ENCODE results near the gene GAS6. TPM values are rescaled to one million over a fixed set of nuclear protein-coding genes. Genes with fewer than 3 reads are reported as not detected.
"Not testable (repeated sequence)": the region's sequence is repeated elsewhere in the genome, so short reads cannot be mapped to it uniquely, and the experiment has no call there.

Gene GAS6
- polyA plus RNA-seq (2013, experiment 1 of 2; ENCODE audit: insufficient read length), result 66.6 TPM
- 58.8 TPM for polyA plus RNA-seq (2013, experiment 2 of 2; ENCODE audit: insufficient read length)

DNA sequence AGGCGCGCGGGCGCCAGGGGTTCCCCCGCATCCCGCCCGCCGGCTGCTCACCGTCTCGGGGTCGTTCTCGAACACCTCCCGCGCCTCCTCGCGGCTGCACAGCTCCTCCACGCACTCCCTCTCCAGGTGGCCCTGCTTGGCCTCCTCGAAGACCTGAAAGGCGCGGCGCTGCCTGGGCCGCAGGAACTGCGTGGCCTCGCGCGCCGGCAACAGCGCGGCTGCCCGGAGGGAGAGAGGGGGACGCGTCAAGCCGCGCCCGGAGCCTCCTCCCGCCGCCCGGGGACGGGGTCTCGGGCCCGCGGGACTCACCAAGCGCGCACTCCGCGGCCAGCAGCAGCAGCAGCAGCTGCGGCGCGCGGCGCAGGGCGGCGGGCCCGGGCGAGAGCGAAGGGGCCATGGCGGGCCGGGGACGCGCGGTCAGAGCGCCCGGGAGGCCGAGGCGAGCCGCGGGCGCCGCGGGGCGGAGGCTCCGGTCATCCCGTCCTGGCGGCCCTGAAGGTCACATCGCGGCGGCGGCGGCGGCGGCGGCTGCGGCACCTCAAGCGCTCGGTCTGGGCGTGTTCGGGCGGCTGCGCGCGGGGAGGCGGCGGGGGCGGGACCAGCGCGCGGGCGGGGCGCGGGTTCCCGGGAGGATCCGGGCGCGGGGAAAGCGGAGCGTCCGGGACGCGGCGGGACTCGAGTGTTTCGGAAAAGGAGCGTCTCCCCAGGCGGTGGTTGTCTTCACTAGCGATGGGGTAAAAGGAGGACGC lies at the start of gene GAS6:
Gene GAS6 (minus strand): TSS at position 553 of the 749 bp plus-strand sequence. CDS start 156 bp downstream, at position 397.
- DNase-seq, result peak; percentile 31

DNA sequence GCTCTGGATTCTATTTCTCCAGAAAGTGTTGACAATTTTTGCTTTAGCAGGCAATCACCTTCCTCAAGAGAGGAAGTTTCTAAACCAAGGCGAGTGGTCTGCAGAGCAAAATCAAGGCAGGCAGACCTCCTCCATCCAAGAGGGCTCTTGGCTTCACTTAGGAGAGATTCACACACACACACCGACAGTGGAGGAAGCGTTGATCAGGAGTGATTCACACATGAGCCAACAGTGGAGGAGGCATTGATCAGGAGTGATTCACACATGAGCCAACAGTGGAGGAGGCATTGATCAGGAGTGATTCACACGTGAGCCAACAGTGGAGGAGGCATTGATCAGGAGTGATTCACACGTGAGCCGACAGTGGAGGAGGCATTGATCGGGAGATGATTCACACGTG lies 49.5 kb upstream of the GAS6 start:
- DNase-seq, result not testable (repeated sequence)

DNA sequence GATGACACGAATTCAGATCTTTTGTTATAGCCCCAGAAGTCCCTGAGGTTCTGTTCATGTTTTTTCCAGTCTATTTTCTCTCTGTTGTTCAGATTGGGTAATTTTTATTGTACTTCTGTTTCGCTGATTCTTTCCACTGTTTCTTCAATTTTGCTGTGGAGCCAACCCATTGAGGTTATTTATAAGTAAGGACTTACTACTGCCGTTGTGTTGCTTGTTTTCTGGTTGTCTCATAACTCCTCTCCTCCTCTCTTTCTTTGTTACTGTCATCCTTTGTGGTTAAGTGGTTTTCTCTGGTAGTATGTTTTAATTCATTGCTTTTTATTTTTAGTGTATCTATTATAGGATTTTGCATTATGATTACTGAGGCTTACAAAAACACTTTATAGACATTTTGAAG lies 48.7 kb upstream of the GAS6 start:
- DNase-seq, result no peak

DNA sequence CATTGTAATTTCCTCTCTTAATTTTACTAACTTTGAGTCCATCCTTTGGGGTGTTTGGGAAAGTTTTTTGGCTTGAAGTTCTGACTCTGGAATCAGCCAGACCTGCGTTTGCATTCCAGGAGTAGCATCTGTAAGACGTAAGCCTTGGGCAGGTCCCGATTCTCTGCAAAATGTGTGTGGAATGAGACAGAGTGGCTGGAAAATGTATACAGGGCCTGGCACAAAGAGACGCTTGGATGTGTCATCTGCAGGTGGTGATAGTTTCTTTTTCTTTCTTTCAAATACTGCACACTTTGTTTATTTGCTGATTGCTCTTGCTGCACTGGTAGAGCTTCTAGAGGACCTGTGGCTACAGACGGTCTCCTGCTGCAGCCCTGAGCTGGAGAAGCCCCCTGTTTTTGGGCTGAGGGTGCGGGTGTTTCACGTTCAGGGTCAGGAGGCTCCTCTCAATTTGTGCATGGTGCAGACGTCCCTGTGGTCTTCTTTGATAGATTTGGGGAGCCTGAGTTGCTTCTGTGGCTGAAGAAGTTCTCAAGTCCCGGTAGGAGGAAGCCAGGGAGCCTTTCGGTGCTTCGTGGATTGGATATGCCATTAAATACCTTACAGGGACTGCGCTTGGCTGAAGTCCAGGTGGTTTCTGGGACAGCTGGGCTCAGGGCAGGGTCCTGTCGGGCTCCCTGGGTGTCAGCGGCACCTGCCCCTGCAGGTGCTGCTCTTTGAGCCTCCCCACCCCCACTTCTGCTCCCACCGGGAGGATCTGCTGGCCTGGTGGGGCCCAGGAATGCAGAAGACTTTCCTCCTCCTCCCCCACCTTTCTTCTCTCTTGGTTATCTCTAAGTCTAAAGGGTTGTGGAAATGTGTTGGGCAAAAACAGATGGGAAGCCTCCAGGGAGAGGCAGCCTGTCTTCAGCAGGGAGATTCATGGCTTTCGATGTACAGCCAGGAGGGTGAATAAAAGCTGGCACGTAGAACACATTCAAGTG lies 44.0 kb upstream of the GAS6 start:
- peak; percentile 60 for DNase-seq

DNA sequence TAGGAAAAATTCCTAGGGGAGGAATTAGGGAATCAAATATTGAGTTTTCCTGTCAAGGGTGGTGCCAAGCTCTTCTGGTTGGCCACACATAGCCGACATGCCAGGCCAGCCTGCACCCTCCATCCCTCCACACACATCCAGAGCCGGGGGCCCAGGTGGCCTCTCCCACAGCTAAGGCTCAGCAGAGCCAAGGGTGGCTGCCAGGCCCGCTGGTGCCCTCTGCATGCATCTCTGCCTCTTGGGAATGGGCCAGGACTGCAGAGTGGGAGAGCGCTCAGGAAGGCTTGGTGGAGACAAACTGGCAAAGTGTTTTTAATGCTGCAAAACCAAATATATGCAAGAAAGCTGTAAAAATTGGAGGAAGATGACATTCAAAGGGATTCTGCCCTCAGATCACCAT lies 42.7 kb upstream of the GAS6 start:
- no peak for DNase-seq

DNA sequence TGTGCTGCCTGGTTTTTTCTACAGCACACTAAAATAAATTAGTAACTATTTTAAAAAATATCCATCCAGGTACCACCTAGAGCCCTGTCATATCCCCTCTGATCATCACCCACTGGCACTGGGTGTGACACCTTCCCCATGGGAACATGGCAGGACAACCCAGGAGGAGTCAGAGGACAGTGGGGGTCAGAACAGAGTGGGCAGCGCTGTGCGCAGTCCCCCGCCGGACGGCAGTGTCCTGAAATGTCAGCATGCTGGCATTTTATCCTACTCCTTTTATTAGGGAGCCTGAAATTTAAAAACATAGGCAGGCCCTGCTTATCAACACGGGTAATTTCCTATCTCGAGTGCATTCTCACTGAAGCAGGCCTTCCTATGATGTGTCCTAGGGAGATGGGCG lies 42.1 kb upstream of the GAS6 start:
- no peak for DNase-seq

DNA sequence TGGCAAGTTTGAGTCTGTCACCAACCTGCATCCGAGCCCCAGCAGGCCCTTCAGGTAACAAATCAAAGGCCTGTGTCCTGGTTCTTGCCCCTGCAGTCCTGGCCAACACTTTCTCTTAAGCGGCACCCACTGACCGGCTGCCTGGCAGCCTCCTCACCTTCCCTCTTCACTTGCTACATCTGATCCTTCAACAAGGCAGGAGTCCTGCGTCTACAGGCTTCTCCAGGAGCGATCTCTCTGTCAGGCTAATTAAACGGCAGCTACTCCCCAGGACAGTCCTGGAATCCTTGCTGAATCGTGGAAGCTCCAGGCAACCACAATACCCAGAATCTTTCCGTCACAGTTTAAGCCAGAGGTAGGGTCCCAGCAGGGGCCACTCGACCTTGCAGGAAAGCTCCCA lies 41.1 kb upstream of the GAS6 start:
- no peak for DNase-seq

DNA sequence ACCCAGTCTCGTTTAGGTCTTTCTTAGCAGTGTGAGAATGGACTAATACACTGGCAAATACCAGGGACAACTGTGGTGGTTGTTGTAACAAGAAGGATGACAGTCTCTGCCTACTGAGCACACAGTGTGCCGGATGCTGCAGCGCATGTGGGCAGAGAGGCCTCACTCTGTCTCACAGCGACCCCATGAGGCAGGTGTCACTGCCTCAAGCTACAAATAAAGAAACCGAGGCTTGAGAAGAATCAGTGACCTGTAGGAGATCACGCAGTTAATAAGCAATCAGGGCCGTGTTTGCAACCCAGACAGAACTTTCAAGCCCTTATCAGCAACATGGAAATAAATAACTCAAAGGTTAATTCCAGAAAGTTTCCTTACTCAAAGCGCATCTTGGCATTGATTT lies 40.5 kb upstream of the GAS6 start:
- peak; percentile 57 for DNase-seq

DNA sequence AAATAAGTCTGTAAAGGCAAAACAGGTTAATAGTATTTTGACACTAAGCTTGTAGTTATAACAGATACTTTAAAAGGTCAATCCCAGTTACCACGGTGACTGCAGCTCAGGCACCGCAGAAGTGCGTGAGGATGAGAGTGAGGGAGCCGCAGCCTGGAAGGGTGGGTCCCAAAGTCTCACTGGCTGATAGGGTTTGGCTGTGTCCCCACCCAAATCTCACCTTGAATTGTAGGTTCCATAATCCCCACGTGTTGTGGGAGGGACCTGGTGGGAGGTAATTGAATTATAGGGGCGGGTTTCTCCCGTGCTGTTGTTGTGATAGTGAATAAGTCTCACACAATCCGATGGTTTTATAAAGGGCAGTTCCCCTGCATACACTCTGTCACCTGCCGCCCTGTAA lies 40.0 kb upstream of the GAS6 start:
- no peak for DNase-seq

DNA sequence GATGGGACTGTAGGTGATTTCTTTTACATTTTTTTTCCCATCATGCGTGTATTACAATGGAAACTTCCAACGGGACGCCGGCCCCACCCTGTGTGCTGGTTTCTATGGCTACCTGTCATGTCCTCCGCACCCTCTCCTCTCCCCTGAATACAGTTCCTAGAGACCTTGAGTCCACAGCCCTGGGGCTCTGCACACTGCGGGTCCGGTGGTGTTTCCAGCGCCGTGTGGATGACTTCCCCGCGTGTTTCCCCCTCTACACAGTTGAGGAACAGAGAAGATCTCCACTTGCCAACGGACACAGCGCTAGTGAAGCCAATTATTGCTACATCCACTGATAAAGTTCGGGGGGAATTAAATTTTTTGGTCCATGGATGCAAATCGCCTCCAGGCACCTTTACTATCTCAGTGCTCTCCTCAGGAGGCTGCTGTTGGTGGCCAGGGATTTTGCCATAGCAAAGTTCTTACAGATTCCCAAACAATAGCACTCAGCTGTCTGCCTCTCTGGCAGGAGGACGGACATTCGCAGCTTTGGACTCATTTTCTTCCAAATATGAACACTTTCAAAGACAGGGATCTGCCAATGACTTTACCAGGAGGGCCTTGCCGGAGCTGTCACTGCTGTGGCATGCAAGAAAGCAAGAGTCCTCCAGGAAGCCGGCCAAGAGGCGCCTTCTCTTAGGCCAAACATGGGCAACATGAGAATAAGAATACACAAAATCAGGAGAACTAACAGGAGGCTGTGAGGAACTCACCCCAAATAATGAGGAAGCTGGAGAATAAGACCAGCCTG lies 39.3 kb upstream of the GAS6 start:
- DNase-seq, result peak; percentile 93

DNA sequence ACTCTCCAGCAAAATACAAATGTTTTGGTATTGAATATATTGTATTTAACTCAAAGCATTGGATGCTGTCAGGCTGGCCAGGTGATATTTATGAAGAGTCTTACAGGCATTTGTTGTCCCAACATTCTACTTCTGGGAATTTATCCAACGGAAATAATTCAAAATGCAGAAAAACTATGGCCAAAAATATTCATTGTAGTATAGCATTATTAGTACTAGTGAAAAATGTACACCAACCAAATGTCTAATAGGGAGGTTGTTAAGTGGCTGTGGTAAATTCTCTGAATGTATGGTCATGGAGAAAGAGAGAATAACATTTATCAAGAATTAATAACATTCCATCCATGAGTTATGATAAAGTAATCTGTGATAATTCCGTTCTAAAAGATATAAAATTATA lies 38.6 kb upstream of the GAS6 start:
- DNase-seq, result peak; percentile 84

DNA sequence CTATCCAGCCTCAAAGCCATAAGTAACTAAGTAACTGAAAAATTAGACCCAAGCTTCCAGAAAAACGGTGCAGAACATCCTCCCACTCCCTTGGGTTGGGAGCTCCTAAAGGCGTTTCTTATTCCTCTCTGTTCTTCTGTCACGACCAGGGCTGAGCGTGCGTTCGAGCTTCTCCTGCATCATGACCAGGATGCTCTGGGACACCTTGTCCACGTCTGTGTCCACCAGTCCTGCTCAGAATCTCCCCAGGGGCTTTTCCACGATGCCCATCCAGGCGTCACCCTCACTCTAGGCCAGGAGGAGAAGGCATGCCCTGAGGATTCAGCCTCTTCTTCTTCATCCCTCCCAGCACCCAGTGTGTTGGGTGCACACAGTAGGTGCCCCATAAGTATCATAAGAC lies 37.8 kb upstream of the GAS6 start:
- no peak for DNase-seq

DNA sequence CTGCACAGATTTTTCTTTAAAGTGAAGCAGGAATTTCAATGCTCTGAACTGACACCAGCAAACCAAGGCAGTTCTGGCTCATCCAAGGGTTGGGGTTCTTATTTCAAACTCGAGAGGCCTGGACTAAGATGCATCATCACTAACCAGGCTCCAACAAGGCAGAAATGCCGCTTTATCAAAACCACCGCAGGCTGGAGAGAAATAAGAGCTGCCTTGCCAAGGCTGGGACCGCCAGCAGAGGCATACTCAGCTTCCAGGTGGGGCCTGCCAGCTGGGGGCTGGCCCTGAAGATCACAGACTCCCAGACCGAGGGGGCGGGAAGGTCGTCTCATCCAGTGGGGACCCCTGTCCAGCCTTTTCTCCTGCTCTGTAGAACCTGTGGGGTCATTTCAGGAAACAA lies 37.4 kb upstream of the GAS6 start:
- no peak for DNase-seq

DNA sequence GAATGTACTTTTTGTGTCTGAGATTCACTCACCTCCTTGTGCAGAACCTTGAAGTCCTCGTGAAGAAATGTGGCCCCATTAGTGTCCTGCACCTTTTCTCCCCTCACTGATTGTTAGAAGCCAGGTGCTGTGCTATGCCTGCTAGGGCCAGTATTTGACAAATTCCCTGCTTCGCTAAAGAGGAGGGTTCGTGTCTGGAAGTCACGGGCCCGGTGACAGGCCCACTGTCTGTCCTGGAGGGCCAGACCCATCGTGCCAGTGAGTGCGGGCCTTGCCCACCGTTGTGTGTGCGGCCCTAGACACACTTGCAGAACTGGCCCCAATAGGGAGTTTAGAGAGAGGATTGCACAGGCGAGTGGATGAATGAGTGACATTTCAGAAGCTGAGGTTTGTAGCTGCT lies 36.8 kb upstream of the GAS6 start:
- DNase-seq, result no peak

DNA sequence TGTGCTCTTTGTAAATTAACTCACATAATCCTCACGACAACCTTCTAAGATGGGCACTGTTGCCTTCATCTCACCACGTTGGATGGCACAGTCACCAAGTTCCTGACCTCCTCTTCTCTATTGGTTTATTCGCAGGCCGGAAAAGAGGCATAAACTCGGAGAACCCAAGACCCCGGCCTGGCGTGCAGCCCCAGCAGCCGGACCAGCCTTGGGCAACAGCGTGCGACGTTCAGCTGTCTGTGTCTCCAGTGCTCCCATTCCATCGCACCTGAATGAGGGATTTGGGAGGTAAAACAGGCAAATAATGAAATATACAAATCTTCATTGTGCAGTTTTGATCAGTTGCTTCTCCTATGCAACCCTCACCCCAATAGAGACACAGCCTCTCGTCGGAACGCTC lies 34.5 kb upstream of the GAS6 start:
- DNase-seq, result no peak

DNA sequence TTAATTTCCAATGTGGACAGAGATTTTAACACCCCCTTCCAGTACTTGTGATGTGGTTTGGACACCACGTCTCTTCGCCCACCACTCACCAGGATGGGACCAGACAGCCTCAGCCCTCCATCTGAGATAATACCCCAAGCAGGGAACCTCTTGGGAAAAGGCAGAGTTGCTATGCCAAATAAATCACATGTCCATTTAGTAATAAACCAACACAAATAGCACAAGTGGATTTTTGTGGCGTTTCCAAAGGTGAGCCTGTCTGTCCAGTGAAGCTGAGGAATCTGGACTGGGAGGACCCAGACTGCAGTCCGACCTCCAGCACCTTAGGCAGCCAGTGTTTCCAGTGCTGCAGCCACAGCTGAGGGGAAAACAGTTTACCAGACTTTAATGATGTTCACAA lies 34.1 kb upstream of the GAS6 start:
- no peak for DNase-seq

DNA sequence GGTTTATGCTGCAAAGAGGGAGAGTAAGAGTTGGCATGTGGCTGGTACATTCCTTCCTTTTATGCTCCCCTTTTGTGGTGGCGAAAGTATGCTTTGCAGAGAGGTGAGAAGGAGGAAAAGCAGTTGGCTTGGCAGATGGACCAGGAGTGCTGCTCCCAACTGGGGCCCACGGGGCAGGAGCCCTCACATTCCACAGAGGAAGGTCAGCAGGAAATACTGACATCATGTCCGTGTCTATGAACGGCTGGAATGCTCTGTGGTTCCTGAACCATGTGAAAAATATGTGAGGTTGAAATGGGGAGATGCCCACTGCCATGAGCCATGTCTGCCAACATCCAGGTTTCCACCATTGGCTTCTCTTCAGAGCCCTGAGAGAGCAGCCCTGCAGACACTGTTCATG lies 33.3 kb upstream of the GAS6 start:
- DNase-seq, result peak; percentile 97

DNA sequence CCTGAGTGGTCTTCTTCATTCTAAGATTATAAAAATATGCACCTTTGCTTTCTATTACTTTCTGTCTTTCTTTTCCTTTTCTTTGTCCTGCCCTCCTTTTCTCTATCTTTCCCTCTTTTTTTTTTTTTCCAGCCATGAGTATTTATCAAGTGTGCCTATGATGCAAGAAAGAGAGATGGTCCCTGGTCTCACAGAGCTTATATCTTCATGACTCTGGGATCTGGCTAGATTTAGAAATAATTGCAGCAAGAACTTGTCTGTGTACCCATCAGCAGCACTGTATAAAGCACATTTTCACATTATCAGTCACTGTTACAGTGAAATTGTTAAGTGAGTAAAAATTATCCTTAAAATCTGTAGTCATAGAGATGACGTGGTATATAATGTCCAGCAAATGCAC lies 31.6 kb upstream of the GAS6 start:
- no peak for DNase-seq

DNA sequence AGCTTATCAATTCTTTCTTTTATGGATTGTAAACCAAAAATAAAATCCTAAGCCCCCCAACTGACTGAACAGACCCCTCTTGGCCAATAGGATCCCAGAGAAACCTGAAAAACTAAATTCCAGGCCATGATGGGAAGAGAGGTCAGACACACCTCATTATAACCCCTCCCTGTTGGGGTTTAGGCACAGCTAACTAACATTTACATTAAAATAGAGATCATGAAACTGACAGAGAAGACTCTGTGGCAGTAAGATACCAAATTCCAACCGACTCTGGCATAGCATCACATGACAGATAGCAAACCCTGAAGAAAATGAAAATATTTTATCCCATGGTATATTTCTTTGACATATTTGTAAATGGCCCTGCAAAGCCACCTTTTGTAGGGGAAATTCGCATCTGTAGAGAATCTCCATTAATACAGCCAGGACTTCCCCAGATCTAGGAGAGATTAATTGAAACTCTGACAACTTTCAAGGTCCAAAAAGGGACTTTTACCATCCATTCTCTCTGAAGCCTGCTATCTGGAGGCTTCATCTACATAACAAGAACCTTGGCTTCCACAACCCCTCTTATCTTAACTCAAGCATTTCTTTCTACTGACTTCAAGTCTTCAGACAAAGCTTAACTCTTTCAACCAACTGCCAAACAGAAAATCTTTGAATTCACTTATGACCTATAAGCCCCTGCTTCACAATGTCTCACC lies 27.1 kb upstream of the GAS6 start:
- DNase-seq, result no peak

DNA sequence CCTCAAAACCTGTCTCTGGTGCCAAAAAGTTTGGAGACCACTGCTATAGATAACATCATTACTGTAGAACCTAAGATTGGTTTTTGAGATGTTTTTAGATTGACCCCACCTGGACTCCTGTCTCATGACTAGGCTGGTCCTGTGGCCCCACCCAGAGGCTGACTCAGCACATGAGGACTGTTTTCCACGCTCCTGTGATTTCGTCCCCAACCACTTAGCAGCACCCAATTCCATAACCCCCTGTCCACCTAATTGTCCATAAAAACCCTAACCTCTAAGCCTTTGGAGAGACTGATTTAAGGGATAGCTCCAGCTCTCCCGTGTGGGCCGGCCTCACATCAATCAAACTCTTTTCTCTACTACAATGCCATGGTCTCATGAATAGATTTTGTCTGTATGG lies 25.6 kb upstream of the GAS6 start:
- DNase-seq, result no peak

DNA sequence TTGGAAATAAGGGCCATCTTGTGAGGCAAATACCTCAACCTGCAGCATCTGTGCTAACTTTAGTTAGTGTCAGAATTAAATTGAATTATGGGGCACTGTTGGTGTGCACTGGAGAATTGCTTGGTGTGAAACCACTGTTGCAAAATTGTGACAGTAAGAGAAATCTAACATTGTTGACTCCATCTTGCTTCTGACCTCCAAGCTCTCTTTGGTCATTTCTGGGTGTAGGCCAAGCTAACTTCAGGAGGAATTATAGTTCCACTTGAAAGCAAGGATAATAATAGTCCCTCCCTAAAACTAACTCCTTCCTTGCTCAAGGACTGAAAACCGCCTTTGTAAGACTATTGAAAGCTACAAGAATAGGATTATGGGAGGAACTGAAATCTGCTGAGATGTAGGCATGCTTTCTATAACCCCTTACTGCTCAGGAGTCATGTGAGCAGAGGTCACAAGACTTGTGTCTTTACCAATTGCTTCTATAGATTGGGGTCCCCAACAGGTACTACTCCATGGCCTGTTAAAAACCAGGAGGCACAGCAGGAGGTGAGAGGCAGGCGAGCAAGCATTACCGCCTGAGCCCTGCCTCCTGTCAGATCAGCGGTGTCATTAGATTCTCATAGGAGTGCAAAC lies 24.9 kb upstream of the GAS6 start:
- DNase-seq, result no peak

Data from fibroblast of skin of scalp (primary cell).